Activated effector memory CD4-positive, alpha-beta T cell treated with anti-CD3 and anti-CD28 coated beads, Interleukin-2, amount 50 U/mL, for 16 hours (primary cell): ENCODE results near the gene LRRTM2.

Experiments used
- DNase-seq: peaks from one replicate; pipeline ENCODE4 v3.0.0-alpha.2; 2020

The LRRTM2 gene

DNA sequence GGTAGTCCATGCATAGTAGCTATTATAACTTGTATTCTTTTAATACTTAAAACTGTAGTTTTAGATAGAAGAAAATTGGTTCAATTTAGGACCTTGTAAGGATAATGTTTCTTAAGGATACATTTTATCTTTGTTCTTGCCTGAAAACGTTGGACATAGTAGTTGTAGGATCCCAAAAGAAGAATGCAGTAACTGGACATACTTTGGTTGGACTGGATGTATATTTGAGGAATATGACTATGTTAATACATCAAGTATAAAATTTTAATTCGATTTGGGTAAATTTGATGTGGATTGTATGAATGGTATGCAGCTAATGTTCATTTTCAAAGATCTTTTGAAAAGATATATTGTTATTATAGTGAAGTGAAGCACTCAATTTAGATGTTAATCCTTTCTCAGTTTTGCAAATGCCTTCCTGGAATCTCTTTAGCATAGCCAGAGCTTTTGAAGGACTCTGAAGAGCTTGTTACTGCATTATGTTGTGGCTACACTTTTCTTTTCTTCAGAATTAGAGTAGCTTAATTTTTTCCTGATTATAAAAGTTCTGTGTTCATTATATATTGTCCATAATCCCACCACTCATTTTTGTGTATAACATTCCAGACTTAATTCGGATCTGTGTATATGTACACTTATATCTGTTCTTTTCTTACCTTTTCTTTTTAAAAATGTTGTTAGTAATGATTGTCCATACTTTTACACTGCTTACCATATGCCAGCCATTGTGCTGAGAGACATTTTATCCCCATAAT lies 41.2 kb downstream of the LRRTM2 start:
- no peak for DNase-seq

DNA sequence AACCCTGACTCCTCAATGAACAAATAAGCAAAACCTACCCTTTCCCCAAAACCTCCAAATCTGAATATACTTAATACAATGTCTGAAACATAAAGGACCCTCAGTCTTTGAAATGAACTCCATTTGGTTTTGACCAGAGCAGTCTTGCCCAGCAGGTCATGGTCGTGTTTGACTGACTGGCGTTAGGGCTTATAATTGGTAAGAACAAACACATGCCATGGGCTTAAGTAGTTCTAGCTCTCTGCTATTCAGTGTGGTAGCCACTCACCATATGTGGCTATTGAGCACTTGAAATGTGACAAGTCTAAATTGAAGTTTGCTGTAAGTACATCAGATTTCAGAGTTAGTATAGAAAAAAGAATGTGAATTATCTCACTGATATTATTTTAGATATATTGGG lies 42.1 kb downstream of the LRRTM2 start:
- DNase-seq = no peak

- no peak for DNase-seq
Measured at GRCh38 chr5:138832218-138832617, 42.9 kb downstream of the LRRTM2 start.

- DNase-seq = no peak
Measured at GRCh38 chr5:138831703-138832102, 43.4 kb downstream of the LRRTM2 start.

DNA sequence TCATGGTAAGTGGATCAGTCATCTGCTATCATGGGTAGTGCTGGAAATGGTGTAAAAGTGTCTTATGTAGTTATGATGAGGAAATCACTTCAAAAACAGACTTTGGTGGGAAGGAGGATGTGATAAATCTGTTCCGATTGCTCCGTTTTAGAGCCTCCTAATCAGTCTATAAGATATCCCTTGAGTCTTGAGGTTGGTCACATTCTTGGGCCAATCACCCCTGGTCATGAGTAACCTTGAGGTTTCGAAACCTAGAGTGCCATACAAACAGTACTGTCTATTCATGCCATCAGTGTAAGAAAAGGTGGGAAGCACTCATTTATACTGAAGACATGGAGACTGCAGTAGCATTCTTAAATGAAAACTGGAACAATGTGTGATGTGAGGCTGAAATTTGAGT lies 45.8 kb downstream of the LRRTM2 start:
- no peak for DNase-seq

DNA sequence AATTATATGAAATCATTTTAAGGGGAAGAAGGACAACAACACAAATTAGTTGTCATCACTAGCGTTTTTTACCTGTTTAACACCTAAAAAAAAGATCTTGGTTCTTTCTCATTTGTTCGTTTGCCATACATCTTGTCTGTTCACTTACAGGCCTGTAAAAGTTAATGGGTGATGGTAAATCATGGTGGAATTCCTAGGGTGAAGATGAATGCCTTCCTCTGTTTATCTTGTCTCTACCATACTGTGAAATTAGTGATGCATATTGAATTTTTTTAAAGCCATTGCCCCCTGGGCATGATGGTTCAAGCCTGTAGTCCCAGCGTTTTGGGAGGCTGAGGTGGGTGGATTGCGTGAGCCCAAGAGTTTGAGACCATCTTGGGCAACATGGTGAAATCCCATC lies 46.6 kb downstream of the LRRTM2 start:
- DNase-seq = no peak

DNA sequence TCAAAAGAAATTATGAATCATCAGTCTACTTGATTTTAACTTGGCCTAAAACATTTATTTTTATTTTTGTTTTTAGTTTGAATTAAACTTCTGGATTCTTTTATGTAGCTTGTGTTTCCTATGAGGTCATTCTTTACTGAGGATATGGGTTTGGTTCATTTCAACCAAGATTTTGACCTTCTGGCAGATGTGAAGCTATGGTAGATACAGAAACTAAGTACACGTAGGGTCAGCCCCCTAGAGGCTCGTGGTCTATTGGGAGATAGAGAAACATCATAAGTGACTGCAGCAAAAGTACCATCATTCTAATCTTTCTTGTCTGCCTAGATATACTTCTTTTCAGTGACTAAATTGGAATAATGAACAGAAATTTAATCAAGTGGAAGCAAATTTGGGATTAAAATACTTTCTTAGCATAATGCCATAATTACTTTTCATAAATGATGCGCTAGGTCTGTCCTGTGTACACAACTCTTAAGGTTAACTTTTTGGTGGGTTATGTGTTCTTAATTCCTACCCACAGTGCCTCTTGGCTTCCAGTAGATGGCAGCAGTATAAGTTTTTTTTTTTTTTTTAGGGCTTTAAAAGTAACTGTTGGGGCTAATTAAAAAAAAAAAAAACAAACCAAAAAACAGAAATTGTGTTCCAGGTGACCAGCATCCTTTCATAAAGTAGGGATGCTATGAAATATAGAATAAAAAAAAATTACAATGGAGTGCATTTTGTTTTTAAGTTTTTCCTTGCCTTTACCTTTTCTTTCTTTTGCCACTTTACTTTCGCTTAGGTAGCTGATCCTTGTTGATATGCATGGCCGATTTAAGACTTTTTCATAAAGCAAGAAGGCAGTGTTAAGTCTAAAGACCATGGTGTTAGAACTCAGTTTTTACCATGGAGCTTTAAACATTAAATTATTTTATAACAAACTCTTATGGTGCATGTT lies 49.9 kb downstream of the LRRTM2 start:
- no peak for DNase-seq

DNA sequence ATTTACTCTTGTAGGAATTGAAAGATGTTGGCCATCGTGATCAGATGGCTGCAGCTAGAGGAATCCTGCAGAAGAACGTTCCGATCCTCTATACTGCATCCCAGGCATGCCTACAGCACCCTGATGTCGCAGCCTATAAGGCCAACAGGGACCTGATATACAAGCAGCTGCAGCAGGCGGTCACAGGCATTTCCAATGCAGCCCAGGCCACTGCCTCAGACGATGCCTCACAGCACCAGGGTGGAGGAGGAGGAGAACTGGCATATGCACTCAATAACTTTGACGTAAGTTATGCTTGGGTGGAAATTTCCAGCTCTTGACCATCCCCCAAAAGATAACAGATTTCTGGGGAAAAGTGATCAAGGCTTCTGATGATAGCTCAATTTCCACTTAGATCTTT lies 50.6 kb downstream of the LRRTM2 start:
- no peak for DNase-seq

GRCh38 chr5:138820695-138821094 lies 54.4 kb downstream of the LRRTM2 start:
- no peak for DNase-seq

GRCh38 chr5:138819081-138819480 lies 56.1 kb downstream of the LRRTM2 start:
- no peak for DNase-seq
